ENCODE measurements around the gene SLC39A11.

Gene SLC39A11

DNA sequence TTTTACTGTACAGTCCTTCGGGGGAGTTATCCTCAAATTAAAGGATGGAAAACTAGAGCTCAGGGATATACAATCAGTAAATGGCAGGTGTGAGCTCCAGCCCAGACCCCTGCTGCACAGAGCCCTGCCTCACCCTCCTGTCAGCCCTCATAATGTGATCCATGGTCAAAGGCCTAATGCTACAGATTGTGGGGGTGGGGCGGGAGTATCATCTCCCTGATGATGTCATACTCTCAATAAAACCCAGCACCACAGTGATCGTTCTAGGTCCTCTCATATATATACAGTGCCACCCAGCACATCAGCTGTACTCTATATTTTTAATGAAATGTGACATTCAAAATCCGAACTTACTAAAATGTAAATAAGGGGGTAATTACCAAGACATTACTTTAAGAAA, 61.5 kb downstream of the SLC39A11 start:
- Histone ChIP-seq H3K27me3 (replicated peaks; ENCODE audit: control insufficient read depth, insufficient read depth, low read length) (no peaks in the 10 kb centered on the region), H3K4me3 (replicated peaks; ENCODE audit: low read depth, low read length) (no peak overlapping the region), H3K36me3 (ENCODE audit: control insufficient read depth, insufficient read depth, low read length) (peaks cover 5% of the 10 kb centered on the region)
- no peak for TF ChIP-seq CTCF (IDR thresholded peaks at IDR 0.05; ENCODE audit: insufficient read depth, low read length, poor library complexity, severe bottlenecking)
- DNase-seq (ENCODE audit: extremely low read depth, insufficient read length) = no peak

GRCh38 chr17:73030501-73030921, 62.0 kb downstream of the SLC39A11 start:
- H3K27me3 ChIP-seq (replicated peaks; ENCODE audit: control insufficient read depth, insufficient read depth, low read length) = no peaks in the 10 kb centered on the region
- DNase-seq (ENCODE audit: extremely low read depth, insufficient read length) = no peak
- TF ChIP-seq CTCF (IDR thresholded peaks at IDR 0.05; ENCODE audit: insufficient read depth, low read length, poor library complexity, severe bottlenecking) = no peak
- H3K4me3 ChIP-seq (replicated peaks; ENCODE audit: low read depth, low read length) = no peak overlapping the region
- peaks cover 5% of the 10 kb centered on the region for H3K36me3 ChIP-seq (ENCODE audit: control insufficient read depth, insufficient read depth, low read length)

GRCh38 chr17:73029991-73030390, 62.5 kb downstream of the SLC39A11 start:
- H3K27me3 ChIP-seq (replicated peaks; ENCODE audit: control insufficient read depth, insufficient read depth, low read length) = no peaks in the 10 kb centered on the region
- H3K4me3 ChIP-seq (replicated peaks; ENCODE audit: low read depth, low read length) = no peak overlapping the region
- TF ChIP-seq CTCF (IDR thresholded peaks at IDR 0.05; ENCODE audit: insufficient read depth, low read length, poor library complexity, severe bottlenecking) = no peak
- peaks cover 5% of the 10 kb centered on the region for H3K36me3 ChIP-seq (ENCODE audit: control insufficient read depth, insufficient read depth, low read length)
- DNase-seq (ENCODE audit: extremely low read depth, insufficient read length) = no peak

- peaks cover 5% of the 10 kb centered on the region for H3K36me3 ChIP-seq (ENCODE audit: control insufficient read depth, insufficient read depth, low read length)
- no peaks in the 10 kb centered on the region for H3K27me3 ChIP-seq (replicated peaks; ENCODE audit: control insufficient read depth, insufficient read depth, low read length)
- no peak for TF ChIP-seq CTCF (IDR thresholded peaks at IDR 0.05; ENCODE audit: insufficient read depth, low read length, poor library complexity, severe bottlenecking)
- H3K4me3 ChIP-seq (replicated peaks; ENCODE audit: low read depth, low read length) = no peak overlapping the region
- no peak for DNase-seq (ENCODE audit: extremely low read depth, insufficient read length)
Measured at GRCh38 chr17:73029021-73029420, 63.5 kb downstream of the SLC39A11 start.

DNA sequence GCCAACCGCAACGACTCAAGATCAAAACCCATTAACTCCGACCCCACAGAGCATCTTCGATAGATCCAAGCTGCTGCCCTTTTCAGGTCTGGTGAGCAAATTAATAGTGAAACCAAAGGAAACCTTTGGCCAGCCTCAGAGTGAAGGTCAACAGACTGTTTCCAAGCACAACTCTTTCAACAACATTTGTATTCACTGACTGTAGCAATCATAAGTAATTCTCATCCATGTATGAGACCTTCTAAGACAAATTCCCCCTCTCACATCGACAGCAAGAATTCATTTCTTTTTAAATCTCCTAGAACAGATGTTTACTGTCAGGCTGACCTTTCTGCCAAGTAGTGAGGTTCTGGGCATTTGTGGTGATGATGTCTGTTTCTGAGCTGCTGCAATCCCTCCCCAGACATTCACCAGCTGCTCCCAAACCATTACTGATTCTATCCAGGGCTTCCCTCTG, 64.2 kb downstream of the SLC39A11 start:
- no peak for DNase-seq (ENCODE audit: extremely low read depth, insufficient read length)
- no peaks in the 10 kb centered on the region for H3K27me3 ChIP-seq (replicated peaks; ENCODE audit: control insufficient read depth, insufficient read depth, low read length)
- TF ChIP-seq CTCF (IDR thresholded peaks at IDR 0.05; ENCODE audit: insufficient read depth, low read length, poor library complexity, severe bottlenecking) = no peak
- H3K4me3 ChIP-seq (replicated peaks; ENCODE audit: low read depth, low read length) = no peak overlapping the region
- peaks cover 5% of the 10 kb centered on the region for H3K36me3 ChIP-seq (ENCODE audit: control insufficient read depth, insufficient read depth, low read length)

GRCh38 chr17:73027130-73027741, 65.3 kb downstream of the SLC39A11 start:
- TF ChIP-seq CTCF (IDR thresholded peaks at IDR 0.05; ENCODE audit: insufficient read depth, low read length, poor library complexity, severe bottlenecking) = no peak
- no peak for DNase-seq (ENCODE audit: extremely low read depth, insufficient read length)
- no peaks in the 10 kb centered on the region for H3K27me3 ChIP-seq (replicated peaks; ENCODE audit: control insufficient read depth, insufficient read depth, low read length)
- peaks cover 5% of the 10 kb centered on the region for H3K36me3 ChIP-seq (ENCODE audit: control insufficient read depth, insufficient read depth, low read length)
- no peak overlapping the region for H3K4me3 ChIP-seq (replicated peaks; ENCODE audit: low read depth, low read length)
